ENCODE results near the gene NOL7. TPM values are rescaled to one million over a fixed set of nuclear protein-coding genes. Genes with fewer than 3 reads are reported as not detected.

The NOL7 gene
- total RNA-seq, 1 experiment from 2014 or later, result 75.9 TPM

DNA sequence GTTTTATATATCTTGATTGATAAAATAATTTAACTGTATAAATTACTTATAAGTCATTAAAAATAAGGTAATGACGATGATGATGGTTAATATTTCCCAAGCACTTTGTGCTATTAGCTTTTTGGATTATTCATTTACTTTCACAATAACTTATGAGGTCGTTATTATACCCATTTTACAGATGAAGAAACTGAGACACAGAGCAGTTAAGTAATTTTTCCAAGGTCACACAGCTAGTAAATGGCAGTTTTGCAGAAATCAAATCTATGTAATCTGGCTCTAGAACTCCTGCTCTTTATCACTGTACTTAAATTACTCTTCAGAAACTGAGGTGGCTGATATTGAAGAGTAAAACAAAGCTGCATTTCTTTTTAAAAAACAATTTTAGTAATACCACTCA lies 18.2 kb downstream of the NOL7 start:
- no peaks in the 10 kb centered on the region for H3K79me2 ChIP-seq (ENCODE audit: low read depth)
- no peaks in the 10 kb centered on the region for H3K27me3 ChIP-seq (ENCODE audit: insufficient read depth, low read depth)
- POLR2A ChIA-PET (ENCODE audit: unreplicated experiment), result no interaction called here
- TF ChIP-seq EZH2 (IDR thresholded peaks at IDR 0.05; ENCODE audit: low read depth), result no peak
- TF ChIP-seq, protein P1, sequence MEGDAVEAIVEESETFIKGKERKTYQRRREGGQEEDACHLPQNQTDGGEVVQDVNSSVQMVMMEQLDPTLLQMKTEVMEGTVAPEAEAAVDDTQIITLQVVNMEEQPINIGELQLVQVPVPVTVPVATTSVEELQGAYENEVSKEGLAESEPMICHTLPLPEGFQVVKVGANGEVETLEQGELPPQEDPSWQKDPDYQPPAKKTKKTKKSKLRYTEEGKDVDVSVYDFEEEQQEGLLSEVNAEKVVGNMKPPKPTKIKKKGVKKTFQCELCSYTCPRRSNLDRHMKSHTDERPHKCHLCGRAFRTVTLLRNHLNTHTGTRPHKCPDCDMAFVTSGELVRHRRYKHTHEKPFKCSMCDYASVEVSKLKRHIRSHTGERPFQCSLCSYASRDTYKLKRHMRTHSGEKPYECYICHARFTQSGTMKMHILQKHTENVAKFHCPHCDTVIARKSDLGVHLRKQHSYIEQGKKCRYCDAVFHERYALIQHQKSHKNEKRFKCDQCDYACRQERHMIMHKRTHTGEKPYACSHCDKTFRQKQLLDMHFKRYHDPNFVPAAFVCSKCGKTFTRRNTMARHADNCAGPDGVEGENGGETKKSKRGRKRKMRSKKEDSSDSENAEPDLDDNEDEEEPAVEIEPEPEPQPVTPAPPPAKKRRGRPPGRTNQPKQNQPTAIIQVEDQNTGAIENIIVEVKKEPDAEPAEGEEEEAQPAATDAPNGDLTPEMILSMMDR (conservative IDR thresholded peaks at IDR 0.05), result no peak
- peaks cover 21% of the 10 kb centered on the region for H3K36me3 ChIP-seq (ENCODE audit: low read depth)
- BruUV-seq (replicated peaks), result no TSS peak
- peaks cover 33% of the 10 kb centered on the region; the same call in 1 of the 2 replicates for H3F3A ChIP-seq (ENCODE audit: insufficient read depth, low read depth)
- 0 out of 2 replicates have a peak, but pooled peaks cover 6% of the 10 kb centered on the region for H4K20me1 ChIP-seq (ENCODE audit: insufficient read depth)
- intact Hi-C loops (cut with micrococcal nuclease; ENCODE audit: unreplicated experiment), result no loop called here
- no peaks in the 10 kb centered on the region for H3K4me1 ChIP-seq (replicated peaks; ENCODE audit: insufficient read depth)
- no peak overlapping the region for H3K4me2 ChIP-seq
- H3K9me3 ChIP-seq (ENCODE audit: insufficient read depth, low read depth), result no peaks in the 10 kb centered on the region
- H3K27ac ChIP-seq, result no peak overlapping the region
- no peak for DNase-seq
- H3K9me2 ChIP-seq (ENCODE audit: insufficient read depth), result no peaks in the 10 kb centered on the region
- no peak overlapping the region for H3K4me3 ChIP-seq
- no peak overlapping the region for H2AFZ ChIP-seq
- CTCF ChIA-PET, result interaction anchor here (0.7 kb wide), 1 partner anchor 738 kb away, joined by 3 read pairs; no protein-coding TSS in a partner anchor

DNA sequence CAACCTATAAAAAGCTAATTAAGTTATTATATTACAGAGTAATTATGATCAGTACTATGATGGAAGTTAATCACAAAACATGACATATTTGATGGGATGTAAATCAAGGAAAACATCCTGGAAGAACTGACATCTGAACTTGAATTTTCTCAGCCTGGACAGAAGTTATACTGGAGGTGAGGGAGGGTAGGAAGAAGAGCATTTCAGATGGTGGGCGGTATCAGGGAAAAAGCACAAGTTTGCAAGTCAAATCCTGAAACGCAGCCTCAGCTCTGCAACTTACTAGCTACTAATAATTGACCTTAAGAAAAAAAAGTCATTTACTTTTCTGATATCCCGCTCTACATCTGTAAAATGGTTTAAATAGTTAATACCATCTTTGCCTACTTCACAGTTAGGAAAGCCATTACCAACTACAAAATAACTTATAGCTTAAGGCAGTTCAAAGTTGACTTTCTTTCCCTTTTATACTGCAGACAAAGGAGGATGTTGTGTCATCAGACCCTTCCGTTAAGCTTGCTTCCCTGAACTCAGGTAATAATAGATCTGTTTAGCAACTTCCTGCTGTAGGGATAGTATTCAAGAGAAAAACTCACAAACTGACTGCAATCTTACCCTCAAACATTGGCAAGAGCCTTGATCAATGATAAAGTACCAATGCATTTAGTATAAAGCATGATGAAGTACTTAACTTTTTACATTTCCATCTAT lies 21.0 kb downstream of the NOL7 start:
- peaks cover 23% of the 10 kb centered on the region; the same call in 1 of the 2 replicates for H3F3A ChIP-seq (ENCODE audit: insufficient read depth, low read depth)
- H4K20me1 ChIP-seq (ENCODE audit: insufficient read depth), result no peaks in the 10 kb centered on the region
- no peak overlapping the region for H3K4me3 ChIP-seq
- no peaks in the 10 kb centered on the region for H3K9me2 ChIP-seq (ENCODE audit: insufficient read depth)
- no peaks in the 10 kb centered on the region for H3K4me1 ChIP-seq (replicated peaks; ENCODE audit: insufficient read depth)
- intact Hi-C loops (cut with micrococcal nuclease; ENCODE audit: unreplicated experiment), result loop anchor here (5.0 kb wide), 1 partner anchor 76 kb away; the partner anchor contains the start of gene RANBP9
- peaks cover 25% of the 10 kb centered on the region for H3K36me3 ChIP-seq (ENCODE audit: low read depth)
- DNase-seq, result no peak
- H3K9me3 ChIP-seq (ENCODE audit: insufficient read depth, low read depth), result no peaks in the 10 kb centered on the region
- H3K79me2 ChIP-seq (ENCODE audit: low read depth), result 0 out of 2 replicates have a peak, but pooled peaks cover 6% of the 10 kb centered on the region
- POLR2A ChIA-PET (ENCODE audit: unreplicated experiment), result no interaction called here
- no peak overlapping the region for H3K27ac ChIP-seq
- CTCF ChIA-PET, result interaction anchor here (0.5 to 1.1 kb wide), 3 partner anchors 11 to 159 kb away, joined by 3 to 7 read pairs (median 3); no protein-coding TSS in a partner anchor
- no peak for TF ChIP-seq EZH2 (IDR thresholded peaks at IDR 0.05; ENCODE audit: low read depth)
- H3K4me2 ChIP-seq, result no peak overlapping the region
- BruUV-seq (replicated peaks), result no TSS peak
- H3K27me3 ChIP-seq (ENCODE audit: insufficient read depth, low read depth), result no peaks in the 10 kb centered on the region
- no peak overlapping the region for H2AFZ ChIP-seq

DNA sequence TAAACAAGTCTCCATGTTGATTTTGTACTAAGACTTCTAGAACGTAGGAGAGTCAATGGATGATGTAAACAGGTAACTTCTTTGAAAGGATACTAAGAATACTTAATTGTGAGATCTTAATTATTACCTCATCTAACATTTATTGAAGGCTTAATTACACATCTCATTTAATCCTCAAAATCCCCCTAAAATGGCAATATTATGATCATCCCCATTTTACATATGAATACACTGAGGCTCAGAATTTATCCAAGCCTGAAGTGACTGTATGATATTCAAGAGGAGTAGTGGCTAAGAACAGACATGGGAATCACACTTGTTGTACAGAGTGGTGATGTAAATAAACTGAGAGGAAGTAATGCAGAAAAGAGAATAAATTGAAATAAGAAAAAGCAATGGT lies 22.9 kb downstream of the NOL7 start:
- Histone ChIP-seq H3K9me3 (ENCODE audit: insufficient read depth, low read depth) (no peaks in the 10 kb centered on the region), H3K36me3 (ENCODE audit: low read depth) (peaks cover 27% of the 10 kb centered on the region), H3F3A (ENCODE audit: insufficient read depth, low read depth) (peaks cover 28% of the 10 kb centered on the region; the same call in 1 of the 2 replicates), H3K4me3 (no peak overlapping the region), H3K9me2 (ENCODE audit: insufficient read depth) (no peaks in the 10 kb centered on the region), H4K20me1 (ENCODE audit: insufficient read depth) (no peaks in the 10 kb centered on the region), H2AFZ (no peak overlapping the region), H3K79me2 (ENCODE audit: low read depth) (0 out of 2 replicates have a peak, but pooled peaks cover 6% of the 10 kb centered on the region), H3K4me2 (no peak overlapping the region), H3K4me1 (replicated peaks; ENCODE audit: insufficient read depth) (no peaks in the 10 kb centered on the region), H3K27me3 (ENCODE audit: insufficient read depth, low read depth) (no peaks in the 10 kb centered on the region), H3K27ac (no peak overlapping the region)
- POLR2A ChIA-PET (ENCODE audit: unreplicated experiment), result no interaction called here
- DNase-seq, result no peak
- intact Hi-C loops (cut with micrococcal nuclease; ENCODE audit: unreplicated experiment), result loop anchor here (5.0 kb wide), 1 partner anchor 74 kb away; the partner anchor contains the start of gene RANBP9
- no TSS peak for BruUV-seq (replicated peaks)
- no peak for TF ChIP-seq EZH2 (IDR thresholded peaks at IDR 0.05; ENCODE audit: low read depth)
- TF ChIP-seq, protein P1 (conservative IDR thresholded peaks at IDR 0.05), result no peak
- CTCF ChIA-PET, result no interaction called here

All from PC-9 (cell line).